Omental fat pad (tissue), 4 donors: ENCODE measurements around the gene TNFRSF21. TPM values are rescaled to one million over a fixed set of nuclear protein-coding genes. Genes with fewer than 3 reads are reported as not detected.
A peak's percentile ranks its signal among the peaks of the same experiment; 100 is the strongest.

Experiments used
- ATAC-seq: fragments of 150-250 bp; one replicate; pipeline ENCODE4 v1.9.1; 2016; ENCODE audit warnings: mild to moderate bottlenecking, moderate library complexity; ENCODE audit not compliant: low FRiP score
- DNase-seq: peaks from one replicate; pipeline ENCODE4 v3.0.0-alpha.2; 2019; ENCODE audit warnings: low spot score
- CTCF ChIP-seq, 3 donors: fragments of 450-650 bp; IDR thresholded peaks; one replicate each; pipeline ENCODE4 v1.5.1; 2016 to 2017; ENCODE audit warnings: antibody characterized with exemption in 3 of 3, mild to moderate bottlenecking in 3 of 3, moderate library complexity in 2 of 3
- total RNA-seq, 4 donors: library from RNA; depleted of rRNA; stranded (reverse); fragments of >200 nt; gene quantifications; one replicate each; pipeline ENCODE4 v1.1.0, GENCODE V29; 2016

Gene TNFRSF21
- total RNA-seq, 4 donors from 2014 or later = 43.3 to 72.4 (median 64.9) TPM

DNA sequence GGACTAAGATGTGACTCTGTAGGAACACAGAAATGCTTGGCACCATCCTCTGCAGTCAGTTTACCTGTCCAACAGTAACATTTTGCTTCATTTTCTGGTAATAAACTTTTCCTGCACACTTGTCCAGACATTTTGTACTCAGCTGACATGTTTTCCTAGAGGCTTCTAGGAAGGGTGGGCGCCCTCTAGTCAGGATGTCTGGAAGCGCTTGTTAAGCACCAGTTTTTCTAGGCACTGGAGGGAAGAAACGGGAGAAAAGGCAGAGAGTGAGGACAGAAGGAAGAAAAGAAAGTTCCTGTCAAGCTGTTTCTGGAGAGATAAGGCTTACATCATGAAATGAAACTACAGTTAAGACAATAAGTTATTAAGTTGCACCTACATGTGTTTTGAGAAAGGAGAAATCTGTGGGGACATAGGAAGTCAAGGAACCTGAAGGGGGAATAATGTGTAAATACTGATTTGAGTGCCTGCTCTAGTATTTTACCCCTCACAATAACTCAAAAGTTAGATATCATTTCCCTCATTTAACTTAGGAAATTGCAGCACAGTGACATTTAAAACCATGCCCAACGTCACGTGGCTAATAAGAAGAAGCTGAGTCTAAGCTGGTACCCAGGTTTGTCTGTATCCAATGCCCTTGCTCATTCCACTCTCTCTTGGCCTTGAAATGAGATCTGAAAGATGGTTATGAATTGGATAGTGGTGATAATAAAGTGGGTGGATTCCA is 42.7 kb upstream of the TNFRSF21 start:
- DNase-seq = no peak
- ATAC-seq = no peak
- no peak for TF ChIP-seq CTCF (IDR thresholded peaks at IDR 0.05)

- TF ChIP-seq CTCF (IDR thresholded peaks at IDR 0.05) = no peak
- no peak for ATAC-seq
- no peak for DNase-seq
These were observed 41.9 kb upstream of the TNFRSF21 start for GRCh38 chr6:47351621-47352020.

GRCh38 chr6:47349931-47350330 is 40.2 kb upstream of the TNFRSF21 start:
- ATAC-seq = no peak
- no peak for TF ChIP-seq CTCF (IDR thresholded peaks at IDR 0.05)

GRCh38 chr6:47348316-47348863 is 38.7 kb upstream of the TNFRSF21 start:
- DNase-seq = no peak
- no peak for ATAC-seq
- no peak for TF ChIP-seq CTCF (IDR thresholded peaks at IDR 0.05)

More at GRCh38 chr6:47349931-47350330, 40.2 kb upstream of the TNFRSF21 start:
- DNase-seq = no peak

DNA sequence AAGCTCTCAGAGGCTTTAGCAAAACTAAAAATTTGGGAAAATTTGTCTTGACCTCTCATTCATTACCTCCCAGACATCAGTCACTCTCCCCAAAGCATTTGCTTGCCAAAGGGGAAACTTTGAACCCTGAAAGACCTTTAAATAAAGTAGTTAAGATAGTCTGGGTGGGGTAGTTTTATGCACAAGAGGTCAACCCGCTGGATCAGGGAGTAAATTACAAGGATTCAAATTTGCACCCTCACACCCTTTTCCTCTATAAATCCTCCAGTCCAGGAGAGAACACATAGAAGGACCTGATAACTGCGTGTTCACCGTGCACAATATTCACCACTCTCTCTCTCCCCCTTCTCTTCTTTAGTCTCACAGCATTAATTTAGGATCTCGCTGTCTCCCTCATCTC is 36.1 kb upstream of the TNFRSF21 start:
- DNase-seq = no peak
- no peak for TF ChIP-seq CTCF (IDR thresholded peaks at IDR 0.05)

DNA sequence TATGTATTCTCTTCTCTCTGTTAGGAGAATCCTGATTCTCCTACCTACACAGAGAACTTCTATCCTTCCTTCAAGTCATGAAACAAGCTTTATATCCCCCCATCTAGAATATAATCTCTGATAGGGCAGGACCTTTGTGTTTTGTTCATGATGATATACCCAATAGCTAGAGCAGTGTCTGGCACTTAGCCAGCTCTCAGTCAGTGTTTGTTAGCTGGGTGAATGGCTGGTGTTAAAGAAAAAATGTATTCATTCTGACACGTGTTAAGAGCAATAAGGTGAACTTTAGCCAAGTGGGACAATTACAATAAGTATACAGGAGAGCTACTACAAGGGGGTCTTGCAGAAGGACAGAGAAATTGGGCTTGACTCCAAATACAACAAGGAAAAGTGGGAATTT is 34.3 kb upstream of the TNFRSF21 start:
- no peak for ATAC-seq
- DNase-seq = no peak
- no peak for TF ChIP-seq CTCF (IDR thresholded peaks at IDR 0.05)

More for the DNA sequence above, 36.1 kb upstream of the TNFRSF21 start:
- no peak for ATAC-seq

DNA sequence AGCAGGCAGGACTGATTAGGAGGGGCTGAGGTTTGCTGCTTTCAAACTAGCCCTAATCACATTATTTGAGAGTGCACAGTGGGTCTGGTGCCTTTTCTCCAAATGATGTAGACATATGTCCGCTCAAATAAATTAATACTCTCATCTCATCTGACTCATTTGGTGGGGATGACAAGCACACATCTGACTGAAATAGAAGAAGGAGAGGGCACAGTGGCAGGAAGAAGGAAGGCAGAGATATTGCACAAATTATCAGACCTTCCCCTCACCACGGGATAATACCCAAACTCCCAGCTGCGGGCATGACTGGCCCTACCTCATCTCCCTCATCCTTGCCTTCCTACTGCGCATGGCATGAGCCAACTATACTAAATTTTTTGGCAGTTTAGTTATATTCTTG is 33.9 kb upstream of the TNFRSF21 start:
- DNase-seq = no peak
- no peak for TF ChIP-seq CTCF (IDR thresholded peaks at IDR 0.05)
- ATAC-seq = peak; percentile 58
